Trophoblast cell (in vitro differentiated cells and primary cell): Measurements from ENCODE around the gene RAB3GAP2.

ENCODE experiments used
- DNase-seq, 2 donors: peaks; one replicate each; pipeline ENCODE4 v3.0.0-alpha.2; 2016
- H2AFZ ChIP-seq: 2 replicates; pipeline ENCODE4 v1.6.1; 2013; ENCODE audit warnings: low read length, moderate library complexity, mild to moderate bottlenecking; ENCODE audit not compliant: insufficient read depth, poor library complexity
- H2AK5ac ChIP-seq: 2 replicates; pipeline ENCODE4 v1.6.1; 2013; ENCODE audit warnings: mild to moderate bottlenecking, low read length
- H2BK120ac ChIP-seq: 2 replicates; pipeline ENCODE4 v1.6.1; 2013; ENCODE audit warnings: low read length, mild to moderate bottlenecking, moderate library complexity; ENCODE audit not compliant: insufficient read depth, poor library complexity
- H2BK12ac ChIP-seq: 2 replicates; pipeline ENCODE4 v1.6.1; 2013; ENCODE audit warnings: mild to moderate bottlenecking, low read length, moderate library complexity
- H2BK5ac ChIP-seq: 2 replicates; pipeline ENCODE4 v1.6.1; 2013; ENCODE audit warnings: low read length, low read depth, moderate library complexity, mild to moderate bottlenecking; ENCODE audit not compliant: poor library complexity
- H3K14ac ChIP-seq: 2 replicates; pipeline ENCODE4 v1.6.1; 2013; ENCODE audit warnings: mild to moderate bottlenecking, low read length
- H3K18ac ChIP-seq: 2 replicates; pipeline ENCODE4 v1.6.1; 2013; ENCODE audit warnings: mild to moderate bottlenecking, low read length
- H3K23ac ChIP-seq: 2 replicates; pipeline ENCODE4 v1.6.1; 2013; ENCODE audit warnings: low read length
- H3K27ac ChIP-seq: 2 replicates; pipeline ENCODE4 v1.5.1; 2013; ENCODE audit warnings: low read depth, mild to moderate bottlenecking, inconsistent platforms, low read length, moderate library complexity
- H3K27me3 ChIP-seq: 2 replicates; pipeline ENCODE4 v1.6.1; 2013; ENCODE audit warnings: inconsistent platforms, mild to moderate bottlenecking, low read length, moderate library complexity; ENCODE audit not compliant: insufficient read depth
- H3K36me3 ChIP-seq, 2 experiments: 1 replicate in 1 of 2; 2 replicates in 1 of 2; pipeline ENCODE4 v1.6.1; 2013; ENCODE audit warnings: low read length in 2 of 2, mild to moderate bottlenecking in 2 of 2, moderate library complexity in 1 of 2; ENCODE audit not compliant: insufficient read depth in 2 of 2, control insufficient read depth in 1 of 2
- H3K4ac ChIP-seq: 2 replicates; pipeline ENCODE4 v1.6.1; 2013; ENCODE audit warnings: low read depth, mild to moderate bottlenecking, low read length, moderate library complexity
- H3K4me1 ChIP-seq, 2 experiments: 1 replicate in 1 of 2; 2 replicates in 1 of 2; pipeline ENCODE4 v1.6.1; 2013; ENCODE audit warnings: low read length in 2 of 2, mild to moderate bottlenecking in 2 of 2, moderate library complexity in 1 of 2; ENCODE audit not compliant: insufficient read depth in 2 of 2, control insufficient read depth in 1 of 2
- H3K4me2 ChIP-seq: 2 replicates; pipeline ENCODE4 v1.6.1; 2013; ENCODE audit warnings: inconsistent platforms, mild to moderate bottlenecking, low read length, moderate library complexity
- H3K4me3 ChIP-seq: 2 replicates; pipeline ENCODE4 v1.5.1; 2013; ENCODE audit warnings: mild to moderate bottlenecking, low read depth, low read length, inconsistent platforms
- H3K79me1 ChIP-seq: one replicate; pipeline ENCODE4 v1.6.1; 2013; ENCODE audit warnings: low read length
- H3K79me2 ChIP-seq: 2 replicates; pipeline ENCODE4 v1.6.1; 2013; ENCODE audit warnings: low read length, mild to moderate bottlenecking; ENCODE audit not compliant: control insufficient read depth, insufficient read depth, poor library complexity
- H3K9ac ChIP-seq: 2 replicates; pipeline ENCODE4 v1.6.1; 2013; ENCODE audit warnings: mild to moderate bottlenecking, low read length
- H3K9me3 ChIP-seq: 2 replicates; pipeline ENCODE4 v1.6.1; 2013; ENCODE audit warnings: low read depth, mild to moderate bottlenecking, control low read depth, inconsistent platforms, low read length; ENCODE audit not compliant: insufficient read depth
- H4K12ac ChIP-seq: 2 replicates; pipeline ENCODE4 v1.6.1; 2013; ENCODE audit warnings: low read depth, mild to moderate bottlenecking, low read length, moderate library complexity
- H4K8ac ChIP-seq: 2 replicates; pipeline ENCODE4 v1.6.1; 2013; ENCODE audit warnings: low read depth, mild to moderate bottlenecking, low read length, moderate library complexity
- H4K91ac ChIP-seq: one replicate; pipeline ENCODE4 v1.6.1; 2013; ENCODE audit warnings: low read depth, mild to moderate bottlenecking, low read length, moderate library complexity
- WGBS: extraction: QIAGEN DNeasy Blood & Tissue Kit; methylation state at CpG from one replicate; pipeline ENCODE4 v1.1.7; 2013; ENCODE audit warnings: missing lambda C conversion rate; ENCODE audit not compliant: insufficient read length, insufficient coverage; ENCODE audit errors: extremely low coverage; 5-methylcytosine and 5-hydroxymethylcytosine counted together

The RAB3GAP2 gene

GRCh38 chr1:220188538-220188937 is 83.7 kb downstream of the RAB3GAP2 start:
- no peaks in the 10 kb centered on the region for H3K79me2 ChIP-seq
- H2BK12ac ChIP-seq: no peak overlapping the region
- H3K4ac ChIP-seq: no peak overlapping the region
- no peak overlapping the region for H3K14ac ChIP-seq
- no peak overlapping the region for H2BK120ac ChIP-seq
- no peak overlapping the region for H3K23ac ChIP-seq
- no peak overlapping the region for H4K12ac ChIP-seq
- DNase-seq: no peak
- H4K91ac ChIP-seq: no peak overlapping the region
- H3K9me3 ChIP-seq: no peaks in the 10 kb centered on the region
- H3K4me3 ChIP-seq: no peak overlapping the region
- H2AK5ac ChIP-seq: no peak overlapping the region
- no peak overlapping the region for H2BK5ac ChIP-seq
- H4K8ac ChIP-seq: no peak overlapping the region
- H3K4me2 ChIP-seq: no peak overlapping the region
- peaks cover 4 to 20% of the 10 kb centered on the region in 2 experiments for H3K36me3 ChIP-seq
- no peaks in the 10 kb centered on the region for H3K4me1 ChIP-seq
- no peak overlapping the region for H3K18ac ChIP-seq
- no peak overlapping the region for H3K9ac ChIP-seq
- H3K27me3 ChIP-seq: no peaks in the 10 kb centered on the region
- no peak overlapping the region for H3K27ac ChIP-seq
- H3K79me1 ChIP-seq: no peaks in the 10 kb centered on the region
- no peak overlapping the region for H2AFZ ChIP-seq
- no CpG with 5 or more reads among the region's 2 CpGs for WGBS

GRCh38 chr1:220186752-220187151 is 85.5 kb downstream of the RAB3GAP2 start:
- WGBS: no CpG with 5 or more reads among the region's 2 CpGs
- no peak overlapping the region for H4K91ac ChIP-seq

GRCh38 chr1:220184506-220184905 is 87.7 kb downstream of the RAB3GAP2 start:
- no peak for DNase-seq
- no peaks in the 10 kb centered on the region for H3K27me3 ChIP-seq
- no peak overlapping the region for H3K9ac ChIP-seq
- H4K12ac ChIP-seq: no peak overlapping the region
- no peak overlapping the region for H2AK5ac ChIP-seq
- H3K4me3 ChIP-seq: no peak overlapping the region
- no CpG with 5 or more reads among the region's 1 CpG for WGBS
- no peaks in the 10 kb centered on the region for H3K4me1 ChIP-seq
- no peak overlapping the region for H2BK5ac ChIP-seq
- H2BK120ac ChIP-seq: no peak overlapping the region
- peaks cover 5 to 19% of the 10 kb centered on the region in 2 experiments for H3K36me3 ChIP-seq
- no peak overlapping the region for H4K8ac ChIP-seq
- no peak overlapping the region for H3K23ac ChIP-seq
- no peaks in the 10 kb centered on the region for H3K79me2 ChIP-seq
- H3K9me3 ChIP-seq: no peaks in the 10 kb centered on the region
- no peak overlapping the region for H2BK12ac ChIP-seq
- H3K18ac ChIP-seq: no peak overlapping the region
- no peak overlapping the region for H3K4me2 ChIP-seq
- H4K91ac ChIP-seq: no peak overlapping the region
- H3K79me1 ChIP-seq: no peaks in the 10 kb centered on the region
- no peak overlapping the region for H3K4ac ChIP-seq
- no peak overlapping the region for H3K27ac ChIP-seq
- H3K14ac ChIP-seq: no peak overlapping the region
- H2AFZ ChIP-seq: no peak overlapping the region

More at GRCh38 chr1:220186752-220187151, 85.5 kb downstream of the RAB3GAP2 start:
- no peaks in the 10 kb centered on the region for H3K79me1 ChIP-seq
- H2AFZ ChIP-seq: no peak overlapping the region
- no peaks in the 10 kb centered on the region for H3K4me1 ChIP-seq
- H2AK5ac ChIP-seq: no peak overlapping the region
- H3K4me3 ChIP-seq: no peak overlapping the region
- no peak overlapping the region for H3K4me2 ChIP-seq
- H3K14ac ChIP-seq: no peak overlapping the region
- no peak overlapping the region for H2BK120ac ChIP-seq
- no peaks in the 10 kb centered on the region for H3K27me3 ChIP-seq
- peaks cover 5 to 20% of the 10 kb centered on the region in 2 experiments for H3K36me3 ChIP-seq
- H3K18ac ChIP-seq: no peak overlapping the region
- H3K9ac ChIP-seq: no peak overlapping the region
- no peak overlapping the region for H3K27ac ChIP-seq
- H3K23ac ChIP-seq: no peak overlapping the region
- H3K4ac ChIP-seq: no peak overlapping the region
- no peaks in the 10 kb centered on the region for H3K9me3 ChIP-seq
- no peak overlapping the region for H4K12ac ChIP-seq
- H2BK5ac ChIP-seq: no peak overlapping the region
- H3K79me2 ChIP-seq: no peaks in the 10 kb centered on the region
- H4K8ac ChIP-seq: no peak overlapping the region
- H2BK12ac ChIP-seq: no peak overlapping the region
- DNase-seq: no peak

GRCh38 chr1:220182656-220183055 is 89.6 kb downstream of the RAB3GAP2 start:
- Histone ChIP-seq H3K9me3 (no peaks in the 10 kb centered on the region), H2BK5ac (no peak overlapping the region), H4K8ac (no peak overlapping the region), H4K12ac (no peak overlapping the region), H3K14ac (no peak overlapping the region), H2AK5ac (no peak overlapping the region), H3K4me3 (no peak overlapping the region), H4K91ac (no peak overlapping the region), H3K79me1 (no peaks in the 10 kb centered on the region), H3K36me3 (peaks cover 2 to 14% of the 10 kb centered on the region in 2 experiments), H3K9ac (no peak overlapping the region), H3K4me2 (no peak overlapping the region), H3K23ac (no peak overlapping the region), H2BK12ac (no peak overlapping the region), H3K79me2 (no peaks in the 10 kb centered on the region), H3K4me1 (no peaks in the 10 kb centered on the region), H3K27me3 (no peaks in the 10 kb centered on the region), H3K18ac (no peak overlapping the region), H3K27ac (no peak overlapping the region), H2AFZ (no peak overlapping the region), H3K4ac (no peak overlapping the region), H2BK120ac (no peak overlapping the region)
- DNase-seq: peak in 1 of 2 donors; percentile 71
- no CpG with 5 or more reads among the region's 2 CpGs for WGBS
